ENCODE results near the gene COL4A4.
"Not testable (repeated sequence)": the region's sequence is repeated elsewhere in the genome, so short reads cannot be mapped to it uniquely, and the experiment has no call there.

The COL4A4 gene

GRCh38 chr2:227106845-227107759, 56.9 kb downstream of the COL4A4 start:
- peak in 1 of 2 experiments; percentile 2 for DNase-seq

DNA sequence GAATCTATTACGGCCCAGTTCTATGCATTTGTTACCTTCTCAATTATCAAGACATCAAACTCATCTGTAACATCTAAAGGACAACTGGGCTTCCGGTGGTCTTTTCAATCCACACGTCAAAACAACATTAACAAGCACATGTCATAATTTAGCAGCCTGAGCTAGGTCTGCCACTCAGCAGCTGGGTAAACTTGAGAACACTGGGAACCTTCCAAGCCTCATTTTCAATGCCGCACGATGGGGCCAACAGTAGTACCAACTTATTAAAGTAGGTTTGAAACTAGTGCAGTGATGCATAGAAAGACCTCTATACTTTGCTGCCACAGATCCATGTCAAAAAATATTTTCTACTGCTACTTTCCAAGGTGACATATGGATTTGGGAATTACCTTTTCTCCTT, 60.4 kb downstream of the COL4A4 start:
- no peak for DNase-seq

- no peak for DNase-seq
Observed at GRCh38 chr2:227099340-227099739, 64.7 kb downstream of the COL4A4 start.

GRCh38 chr2:227098162-227098515, 65.9 kb downstream of the COL4A4 start:
- DNase-seq = no peak

DNA sequence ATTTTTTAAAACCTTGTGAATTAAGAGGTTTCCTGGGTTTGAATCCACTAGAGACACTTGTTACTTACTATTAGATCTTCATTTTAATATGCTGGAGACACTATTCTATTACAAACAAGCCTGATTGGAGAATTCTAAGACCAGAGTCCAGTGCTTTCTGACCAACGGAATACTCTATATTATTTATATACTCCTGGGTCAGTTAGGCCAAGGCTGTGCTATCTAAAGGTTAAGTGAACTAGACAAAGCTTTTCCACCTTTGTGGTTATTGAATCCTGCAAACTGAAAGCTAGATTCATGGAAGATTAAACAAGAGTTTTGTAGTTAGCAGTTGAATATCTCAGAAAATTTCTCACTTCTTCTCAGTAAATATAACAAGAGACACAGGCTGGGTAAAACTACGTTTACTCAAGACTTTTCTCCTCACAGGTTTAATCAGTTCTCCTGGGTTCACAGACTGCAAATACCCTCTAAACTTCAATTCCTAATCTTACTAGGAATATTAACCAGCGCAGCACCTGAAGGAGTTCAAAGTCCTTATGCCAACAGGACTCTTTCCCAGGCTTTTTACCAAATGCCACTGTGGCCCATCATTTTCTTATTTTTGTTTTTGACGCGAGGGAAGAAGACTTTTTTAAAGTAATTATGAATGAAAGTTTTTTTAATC, 66.4 kb downstream of the COL4A4 start:
- DNase-seq = no peak

DNA sequence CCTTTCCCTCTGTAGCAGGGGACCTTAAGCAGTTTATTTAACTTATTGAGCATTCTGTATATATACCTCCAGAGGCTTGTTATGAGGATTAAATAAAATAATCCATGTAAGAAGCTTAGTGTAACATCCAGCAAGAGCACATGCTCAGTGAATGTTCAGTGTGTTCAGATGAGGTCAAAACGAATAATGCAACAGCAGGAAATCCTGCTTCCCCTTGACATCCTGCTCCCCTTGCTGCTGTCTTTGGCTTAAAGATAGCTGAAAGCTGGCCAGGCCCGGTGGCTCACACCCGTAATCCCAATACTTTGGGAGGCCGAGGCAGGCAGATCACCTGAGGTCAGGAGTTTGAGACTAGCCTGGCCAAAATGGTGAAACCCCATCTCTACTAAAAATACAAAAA, 68.7 kb downstream of the COL4A4 start:
- no peak for DNase-seq

DNA sequence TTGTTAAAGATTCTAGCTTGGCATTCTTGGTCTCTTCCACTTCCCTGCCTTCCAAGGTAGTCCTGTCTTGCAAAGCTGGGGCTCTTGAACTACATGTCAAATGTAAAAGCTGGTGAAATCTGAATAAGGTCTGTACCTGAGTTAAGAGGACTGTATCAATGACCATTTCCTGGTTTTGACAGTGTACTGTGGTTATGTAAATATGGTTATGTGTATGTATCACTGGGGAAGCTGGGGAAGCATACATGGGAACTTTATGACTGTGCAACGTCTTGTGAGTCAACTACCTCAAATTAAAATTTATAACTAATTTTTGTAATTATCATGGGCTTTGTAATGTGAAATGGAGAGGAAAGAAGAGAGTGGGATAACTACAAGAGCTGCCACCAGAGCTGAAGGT, 81.7 kb downstream of the COL4A4 start:
- DNase-seq = no peak

- no peak for DNase-seq
Observed at GRCh38 chr2:227079726-227080125, 84.3 kb downstream of the COL4A4 start.

GRCh38 chr2:227065065-227065464, 98.9 kb downstream of the COL4A4 start:
- DNase-seq = not testable (repeated sequence)

GRCh38 chr2:227058888-227059399, 105.1 kb downstream of the COL4A4 start:
- DNase-seq = no peak

GRCh38 chr2:227057743-227058447, 106.1 kb downstream of the COL4A4 start:
- no peak for DNase-seq

GRCh38 chr2:227057060-227057459, 106.9 kb downstream of the COL4A4 start:
- no peak for DNase-seq

DNA sequence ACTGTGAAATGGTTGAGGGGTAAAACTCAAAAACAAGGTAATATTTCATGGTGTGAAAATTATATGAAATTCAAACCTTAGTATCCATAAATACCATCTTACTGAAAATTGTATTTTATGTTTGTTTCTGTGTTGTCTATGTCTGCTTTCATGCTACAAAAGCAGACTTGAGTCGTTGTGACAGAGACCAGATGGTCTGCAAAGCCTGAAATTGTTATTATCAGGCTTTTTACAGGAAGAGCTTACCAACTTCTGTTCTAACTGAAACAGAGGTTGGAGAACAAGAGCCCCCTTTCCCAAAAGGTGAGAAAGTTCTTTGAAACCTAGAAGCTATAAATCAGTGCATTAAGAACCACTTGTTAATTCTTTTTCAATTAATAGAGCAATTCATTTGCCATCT, 110.0 kb downstream of the COL4A4 start:
- DNase-seq = no peak

- peak; percentile 7 to 51 for DNase-seq
Observed at GRCh38 chr2:227052879-227053278, 111.1 kb downstream of the COL4A4 start.

DNA sequence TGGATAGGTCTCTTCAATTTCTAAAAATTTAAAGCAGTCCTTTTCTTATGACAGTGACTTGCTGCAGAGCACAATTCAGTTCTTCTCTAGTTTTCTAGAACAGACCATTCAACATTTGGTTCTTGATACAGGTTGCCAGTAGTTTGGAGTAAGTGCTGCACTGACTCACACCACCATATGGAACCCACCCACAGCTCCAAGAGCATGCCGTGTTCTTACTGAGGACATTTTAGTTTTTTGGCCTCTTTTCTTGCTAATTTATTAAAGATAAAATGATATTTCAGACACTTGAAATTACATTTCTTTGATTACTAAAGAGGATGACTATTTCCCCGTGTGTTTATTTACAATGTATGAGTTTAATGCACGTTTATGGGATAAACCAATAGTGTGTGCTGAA, 120.0 kb downstream of the COL4A4 start:
- no peak for DNase-seq

DNA sequence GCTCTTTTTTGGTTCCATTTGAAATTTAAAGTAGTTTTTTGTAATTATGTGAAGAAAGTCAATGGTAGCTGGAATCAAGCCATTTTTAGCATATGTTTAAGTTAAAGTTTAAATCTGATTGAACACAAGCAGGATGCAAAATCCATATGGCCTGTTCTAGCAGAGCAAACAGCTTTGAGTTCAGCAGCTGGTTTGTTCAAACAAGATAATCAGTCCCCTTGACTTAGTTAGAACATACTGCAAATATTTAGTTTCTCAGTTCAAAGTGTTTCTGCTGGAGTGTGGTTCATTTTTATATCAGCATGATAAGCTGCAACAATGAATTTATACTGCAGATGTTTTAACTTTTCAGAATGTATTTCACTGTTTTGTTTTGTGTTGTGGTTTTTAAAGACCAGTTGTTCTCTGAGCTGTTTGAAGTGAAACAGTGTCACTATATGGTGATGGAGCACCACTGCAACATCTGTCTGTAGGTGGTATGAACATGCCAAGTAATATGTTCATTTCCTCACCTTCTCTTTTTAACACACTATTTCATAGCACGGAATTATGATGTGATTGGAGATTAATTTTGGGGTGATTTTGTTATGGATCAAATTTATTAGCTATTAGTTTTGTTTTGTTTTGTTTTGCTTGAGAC, 125.3 kb downstream of the COL4A4 start:
- no peak for DNase-seq

GRCh38 chr2:227036527-227036926, 127.5 kb downstream of the COL4A4 start:
- DNase-seq = no peak

- DNase-seq = no peak
Observed at GRCh38 chr2:227035711-227036367, 128.2 kb downstream of the COL4A4 start.

GRCh38 chr2:227033471-227034148, 130.4 kb downstream of the COL4A4 start:
- no peak for DNase-seq

DNA sequence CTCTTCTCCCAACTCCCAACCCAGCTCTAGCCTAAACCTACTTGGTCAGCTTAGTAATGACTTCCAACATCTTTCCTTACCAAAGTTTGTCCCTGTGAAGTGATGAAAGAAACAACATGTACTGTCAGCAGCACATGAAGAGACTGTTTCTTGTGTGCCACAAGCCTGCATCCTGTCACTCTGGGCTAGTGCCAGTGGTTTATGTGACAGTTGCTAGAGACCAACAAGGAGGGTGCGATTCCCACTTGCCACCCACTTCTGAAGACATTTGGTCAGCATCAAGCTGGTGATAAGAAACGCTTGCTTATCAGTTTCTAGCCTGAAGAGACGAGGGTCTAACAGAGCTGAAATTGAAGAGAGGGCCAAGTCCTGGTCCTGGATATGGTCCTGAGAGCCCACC, 132.6 kb downstream of the COL4A4 start:
- no peak for DNase-seq

DNA sequence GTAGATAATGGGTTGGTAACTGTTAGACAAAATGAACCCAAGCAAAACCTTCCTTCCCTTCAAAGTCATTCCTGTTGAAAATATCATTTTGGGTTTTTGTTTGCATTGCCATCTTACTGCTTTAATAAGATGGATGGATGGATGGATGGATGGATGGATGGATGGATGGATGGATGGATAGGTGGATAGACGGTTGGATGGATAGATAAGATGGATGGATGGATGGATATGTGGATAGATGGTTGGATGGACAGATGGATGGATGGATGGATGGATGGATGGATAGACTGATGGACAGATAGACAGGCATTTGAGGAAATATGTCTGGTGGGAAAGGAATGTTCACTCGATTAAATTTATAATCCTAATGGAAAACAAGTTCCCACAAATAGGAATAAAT, 133.2 kb downstream of the COL4A4 start:
- no peak for DNase-seq
